GM19395 (cell line): ENCODE results near the gene ARID5A.
"Not testable (repeated sequence)": the region's sequence is repeated elsewhere in the genome, so short reads cannot be mapped to it uniquely, and the experiment has no call there.

Experiments
- ATAC-seq: cut with Tn5 transposase; IDR thresholded peaks from one replicate; pipeline ENCODE4 v1.9.1; 2021; ENCODE audit warnings: mild to moderate bottlenecking, moderate library complexity; ENCODE audit not compliant: unreplicated experiment

The ARID5A gene

DNA sequence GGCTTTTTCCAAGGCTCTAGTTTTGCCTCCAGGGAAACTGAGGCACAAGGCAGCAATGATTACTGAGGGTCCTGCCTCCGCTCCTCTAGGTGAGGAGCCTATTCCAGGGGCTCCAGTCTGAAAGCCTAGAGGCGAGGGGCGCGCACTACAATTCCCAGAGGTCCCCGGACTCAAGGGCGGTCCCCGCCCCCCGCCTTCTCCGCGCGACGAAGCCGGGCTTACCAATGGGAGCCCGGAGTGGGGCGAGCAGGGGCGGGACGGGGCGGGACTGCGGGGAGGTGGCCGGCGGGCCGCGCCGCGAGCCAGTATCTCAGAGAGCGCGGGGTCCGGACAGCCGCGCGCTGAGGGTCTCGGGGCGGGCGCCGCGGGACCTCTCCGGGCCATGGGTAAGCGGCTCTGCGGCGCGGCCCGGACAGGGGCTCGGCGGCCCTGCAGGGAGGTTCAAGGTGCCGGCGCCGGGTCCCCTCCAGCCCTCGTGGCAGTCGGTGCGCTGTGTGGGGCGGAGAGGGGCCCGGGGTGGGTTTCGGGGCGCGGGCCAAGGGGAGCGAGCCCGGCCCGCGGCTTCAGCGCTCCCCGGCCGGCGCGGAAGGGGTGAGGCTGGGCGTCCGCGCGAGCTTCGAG, at the start of gene ARID5A:
ARID5A (plus strand) TSS at position 308 of the 621 bp plus-strand sequence; CDS start at position 383, 75 bp downstream.
- ATAC-seq = peak; percentile 52

DNA sequence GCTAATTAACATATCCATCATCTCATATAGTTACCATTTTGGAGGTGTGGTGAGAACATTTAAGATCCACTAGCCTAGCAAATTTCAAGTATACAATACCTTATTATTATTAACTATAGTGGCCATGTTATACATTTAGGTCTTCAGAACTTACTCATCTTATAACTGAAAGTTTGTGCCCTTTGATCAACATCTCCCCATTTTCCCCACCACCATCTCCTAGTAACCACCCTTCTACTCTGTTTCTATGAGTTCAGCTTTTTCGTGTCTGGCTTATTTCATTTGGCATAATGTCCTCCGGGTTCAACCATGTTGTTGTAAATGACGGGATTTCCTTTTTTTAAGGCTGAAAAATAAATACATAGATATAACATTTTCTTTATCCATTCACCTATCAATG, 47.3 kb upstream of the ARID5A start:
- ATAC-seq = no peak

DNA sequence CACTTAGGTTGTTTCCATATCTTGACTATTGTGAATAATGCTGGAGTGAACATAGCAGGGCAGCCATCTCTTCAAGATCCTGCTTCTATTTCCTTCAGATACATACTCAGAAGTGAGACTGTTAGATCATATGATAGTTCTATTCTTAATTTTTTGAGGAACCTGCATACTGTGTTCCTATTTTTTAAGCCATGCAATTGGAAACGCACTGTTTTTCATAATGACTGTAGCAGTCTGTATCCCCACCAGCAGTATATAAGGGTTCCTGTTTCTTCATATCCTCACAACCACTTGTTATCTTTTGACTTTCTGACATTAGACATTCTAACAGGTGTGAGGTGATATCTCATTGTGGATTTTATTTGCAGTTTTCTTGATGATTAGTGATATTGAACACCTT, 46.9 kb upstream of the ARID5A start:
- no peak for ATAC-seq

DNA sequence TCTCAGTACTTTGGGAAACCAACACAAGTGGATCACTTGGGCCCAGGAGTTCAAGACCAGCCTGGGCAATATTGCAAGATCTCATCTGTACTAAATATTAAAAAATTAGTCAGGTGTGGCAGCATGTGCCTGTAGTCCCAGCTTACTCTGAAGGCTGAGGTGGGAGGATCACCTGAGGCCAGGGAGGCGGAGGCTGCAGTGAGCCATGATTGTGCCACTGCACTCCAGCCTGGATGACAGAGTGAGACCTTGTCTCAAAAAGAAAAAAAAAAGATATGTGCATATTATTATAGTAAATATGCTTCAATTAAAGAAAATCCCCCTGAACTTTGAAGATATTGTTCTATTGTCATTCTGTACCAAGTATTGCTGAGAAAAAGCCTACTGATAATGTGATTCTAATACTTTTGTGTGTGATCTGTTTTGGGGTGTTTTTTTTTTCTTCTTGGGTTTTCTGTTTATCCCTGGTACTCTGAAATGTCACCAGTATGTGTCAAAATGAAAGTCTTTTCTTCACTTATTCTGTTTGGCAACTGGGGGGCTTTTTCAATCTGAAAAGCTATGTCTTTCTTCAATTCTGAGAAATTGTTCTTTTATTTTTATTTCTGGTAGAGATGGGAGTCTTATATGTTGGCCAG, 44.6 kb upstream of the ARID5A start:
- ATAC-seq = no peak

DNA sequence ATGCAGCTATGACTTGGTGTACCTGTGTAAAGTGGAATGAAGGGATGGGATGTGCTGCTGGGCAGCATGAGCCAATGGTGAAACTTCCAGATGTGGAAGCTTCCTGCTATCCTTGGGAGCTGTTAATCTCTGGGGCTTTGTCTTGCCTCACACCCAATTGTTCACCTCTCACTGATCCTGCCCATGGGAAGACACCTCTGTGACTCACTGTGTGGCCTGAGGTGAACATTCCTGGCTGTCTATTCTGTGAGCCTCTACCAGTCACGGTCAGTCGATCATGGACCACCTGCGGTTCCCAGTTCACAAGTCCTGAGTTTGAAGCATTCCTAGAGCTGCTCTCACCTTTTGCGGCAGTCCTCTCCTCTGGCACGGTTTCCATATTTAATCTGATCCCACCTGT, 43.5 kb upstream of the ARID5A start:
- no peak for ATAC-seq

GRCh38 chr2:96494188-96494587, 42.4 kb upstream of the ARID5A start:
- ATAC-seq = no peak

GRCh38 chr2:96495982-96496629, 40.4 kb upstream of the ARID5A start:
- no peak for ATAC-seq

DNA sequence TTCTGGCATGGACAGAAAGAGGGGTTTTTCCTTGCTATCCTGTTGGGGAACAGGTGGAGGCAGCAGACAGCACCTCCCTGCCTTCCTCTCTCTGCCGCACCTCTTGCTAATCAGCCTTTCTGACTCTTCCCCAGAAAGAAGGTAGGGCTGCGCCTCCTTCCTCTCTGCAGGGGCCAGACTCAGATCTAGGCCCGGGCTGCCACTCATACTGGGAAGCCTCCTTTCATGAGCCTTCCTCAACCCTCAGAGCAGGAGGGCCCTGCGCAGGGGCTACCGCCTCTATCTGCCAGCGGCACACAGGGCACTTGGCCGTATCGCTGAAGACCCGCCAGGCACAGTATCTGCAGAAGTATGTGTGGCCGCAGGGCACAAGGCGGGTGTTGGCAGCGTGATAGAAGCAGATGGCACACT, 38.5 kb upstream of the ARID5A start:
- ATAC-seq = no peak

DNA sequence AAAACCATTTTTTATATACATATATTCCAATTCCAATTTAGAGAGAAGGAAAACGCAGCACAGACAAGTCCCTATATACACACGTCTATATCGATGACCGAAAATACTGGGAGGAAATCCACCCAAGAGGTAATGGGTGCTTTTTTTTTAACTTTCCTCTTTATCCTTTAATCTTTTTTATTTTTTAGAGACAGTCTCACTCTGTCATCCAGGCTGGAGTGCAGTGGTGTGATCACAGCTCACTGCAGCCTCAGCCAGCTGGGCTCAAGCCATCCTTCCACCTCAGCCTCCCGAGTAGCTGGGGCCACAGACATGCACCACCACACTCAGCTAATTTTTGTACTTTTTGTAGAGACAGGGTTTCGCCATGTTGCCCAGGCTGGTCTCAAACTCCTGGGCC, 37.9 kb upstream of the ARID5A start:
- not testable (repeated sequence) for ATAC-seq

- no peak for ATAC-seq
These were observed 37.2 kb upstream of the ARID5A start for GRCh38 chr2:96499061-96499960.

GRCh38 chr2:96500385-96501066, 36.0 kb upstream of the ARID5A start:
- no peak for ATAC-seq

GRCh38 chr2:96501471-96501874, 35.1 kb upstream of the ARID5A start:
- ATAC-seq = no peak

- ATAC-seq = no peak
These were observed 34.4 kb upstream of the ARID5A start for GRCh38 chr2:96501886-96502810.

GRCh38 chr2:96502891-96503636, 33.5 kb upstream of the ARID5A start:
- no peak for ATAC-seq

DNA sequence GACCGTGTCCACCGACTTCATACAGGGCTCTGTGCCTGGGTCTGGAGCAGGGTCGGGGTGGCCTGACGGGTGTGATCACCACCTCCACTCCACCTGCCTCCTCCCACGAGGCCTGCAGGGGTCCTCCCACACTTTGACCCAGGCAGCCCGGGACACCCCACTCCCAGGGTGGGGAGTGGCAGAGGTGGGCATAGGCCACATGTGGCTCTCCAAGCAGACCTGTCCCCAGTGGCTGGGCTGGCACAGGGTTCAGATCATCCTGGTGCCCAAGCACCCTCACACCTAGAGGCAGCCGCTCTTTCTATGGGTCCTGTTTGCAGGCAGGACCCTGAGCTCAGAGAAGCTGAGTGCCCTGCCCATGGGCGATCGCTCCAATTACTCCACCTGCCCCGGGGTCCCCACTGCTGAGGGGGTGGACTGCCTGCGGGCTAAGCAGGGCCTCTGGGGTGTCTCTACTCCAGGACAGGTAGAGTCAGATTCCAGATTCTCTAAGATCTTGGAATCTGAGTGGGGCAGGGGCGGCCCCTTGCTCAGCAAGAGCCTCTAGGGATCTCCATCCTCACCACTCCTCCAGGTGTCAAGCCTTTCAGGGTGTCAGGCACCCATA, 32.8 kb upstream of the ARID5A start:
- no peak for ATAC-seq

DNA sequence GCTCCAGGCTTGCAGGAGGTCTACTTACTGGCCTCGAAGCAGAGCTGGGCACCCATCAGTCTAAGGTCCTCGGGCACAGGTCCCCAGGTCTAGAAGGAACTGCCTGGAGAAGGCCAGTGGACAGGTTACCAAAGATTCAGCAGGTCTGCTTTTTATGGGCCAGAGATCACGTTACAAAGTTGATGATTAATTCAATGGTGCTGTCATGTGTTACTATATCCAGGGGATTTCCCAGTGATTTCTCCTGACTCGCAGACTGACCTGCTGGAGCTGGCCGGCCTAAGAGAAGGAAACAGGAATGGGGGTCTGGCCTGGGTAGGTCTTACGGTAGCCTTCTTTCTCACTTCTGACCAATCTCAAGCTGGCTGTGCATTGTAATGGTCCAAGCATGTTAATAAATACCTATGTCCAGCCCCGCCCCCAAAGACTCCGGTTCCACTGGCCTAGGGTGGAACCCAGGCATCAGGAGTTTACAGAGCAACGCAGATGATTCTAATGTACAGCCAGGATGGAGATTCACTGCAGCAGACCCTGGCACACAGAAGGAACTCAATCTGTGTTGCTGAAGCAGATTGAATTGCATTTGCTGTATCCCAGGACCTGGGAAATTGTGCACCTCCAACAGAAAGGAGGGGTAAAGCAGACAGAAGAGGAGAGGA, 31.2 kb upstream of the ARID5A start, which contains the start of gene NEURL3:
NEURL3 (minus strand) TSS at position 127 of the 659 bp plus-strand sequence; CDS start at position 56, 71 bp downstream.
- ATAC-seq = no peak

- ATAC-seq = no peak
These were observed 30.3 kb upstream of the ARID5A start for GRCh38 chr2:96506016-96506906.
